ENCODE measurements around the gene KCNN2.

- TF ChIP-seq POLR2A (IDR thresholded peaks at IDR 0.05) (no peak), CTCF (IDR thresholded peaks at IDR 0.05) (no peak)
These were observed 42.0 kb upstream of the KCNN2 start for GRCh38 chr5:114319821-114320220.
